Inflammatory macrophage treated with lipopolysaccharide for 4 hours (primary cell): ENCODE results near the gene CA5A.
A peak's percentile ranks its signal among the peaks of the same experiment; 100 is the strongest.
"Not testable (repeated sequence)": the region's sequence is repeated elsewhere in the genome, so short reads cannot be mapped to it uniquely, and the experiment has no call there.

Source experiments
- DNase-seq: peaks from one replicate; pipeline ENCODE4 v3.0.0-alpha.2; 2020

CA5A gene

DNA sequence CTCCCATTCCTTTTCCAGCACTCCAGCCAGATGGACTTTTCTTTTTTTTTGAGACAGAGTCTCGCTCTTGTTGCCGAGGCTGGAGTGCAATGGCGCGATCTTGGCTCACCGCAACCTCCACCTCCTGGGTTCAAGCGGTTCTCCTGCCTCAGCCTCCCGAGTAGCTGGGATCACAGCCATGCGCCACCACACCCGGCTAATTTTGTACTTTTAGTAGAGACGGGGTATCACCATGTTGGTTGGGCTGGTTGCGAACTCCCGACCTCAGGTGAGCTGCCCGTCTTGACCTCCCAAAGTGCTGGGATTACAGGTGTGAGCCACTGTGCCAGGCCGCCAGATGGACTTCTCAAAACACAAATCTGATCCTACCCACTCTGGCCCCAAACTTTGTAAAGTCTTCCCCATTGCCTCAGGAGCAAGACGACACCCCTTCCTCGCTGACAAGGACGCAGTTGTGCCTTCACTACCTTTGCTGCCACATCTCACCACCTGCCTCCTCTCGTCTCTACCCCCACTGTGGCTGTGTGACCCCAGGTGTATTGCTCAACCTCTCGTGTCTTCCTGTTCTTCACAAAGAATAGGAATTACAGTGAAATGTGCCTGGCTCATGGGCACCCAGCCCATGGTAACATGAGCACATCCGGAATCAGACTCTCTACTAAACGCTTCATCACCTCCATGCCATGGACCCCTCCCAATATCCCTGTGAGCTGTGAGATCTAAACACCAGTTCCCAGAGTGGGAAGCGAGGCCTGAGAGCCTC is 11.2 kb upstream of the CA5A start:
- DNase-seq: no peak

DNA sequence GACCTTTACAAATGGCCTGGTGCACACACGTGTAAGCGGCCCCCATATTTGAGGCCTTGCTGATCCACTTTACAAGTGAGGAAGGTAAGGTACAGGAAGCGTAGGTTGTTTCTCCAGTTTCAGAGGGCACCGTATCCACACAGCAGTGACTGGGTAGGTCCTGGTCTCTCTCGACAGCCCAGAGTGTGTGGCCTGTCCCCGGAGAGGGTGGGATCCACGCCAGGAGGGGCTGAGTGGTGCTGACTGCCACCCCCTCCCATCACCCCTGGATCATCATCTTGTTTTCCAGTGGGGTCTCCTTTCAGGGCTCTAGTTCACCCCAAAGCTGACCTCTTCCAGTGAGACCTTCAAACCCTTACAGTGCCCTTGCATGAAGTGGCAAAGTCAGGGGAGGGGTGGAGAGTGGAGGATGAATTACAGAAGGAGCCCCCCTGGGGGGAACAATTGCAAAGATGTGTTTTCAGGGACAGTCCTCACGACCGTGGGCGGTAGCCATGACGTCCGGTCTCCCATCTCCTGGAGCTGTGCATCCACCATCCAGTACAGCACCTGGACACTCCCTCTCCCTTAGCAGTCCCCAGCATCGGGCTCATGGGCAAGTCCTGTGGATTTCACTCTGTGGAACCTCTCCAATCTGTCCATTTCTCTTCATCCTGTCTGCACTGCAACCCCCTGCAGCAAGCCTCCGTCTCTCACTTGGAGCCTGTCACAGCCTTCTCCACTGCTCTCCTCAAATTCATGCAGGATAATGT is 10.4 kb upstream of the CA5A start:
- DNase-seq: no peak

DNA sequence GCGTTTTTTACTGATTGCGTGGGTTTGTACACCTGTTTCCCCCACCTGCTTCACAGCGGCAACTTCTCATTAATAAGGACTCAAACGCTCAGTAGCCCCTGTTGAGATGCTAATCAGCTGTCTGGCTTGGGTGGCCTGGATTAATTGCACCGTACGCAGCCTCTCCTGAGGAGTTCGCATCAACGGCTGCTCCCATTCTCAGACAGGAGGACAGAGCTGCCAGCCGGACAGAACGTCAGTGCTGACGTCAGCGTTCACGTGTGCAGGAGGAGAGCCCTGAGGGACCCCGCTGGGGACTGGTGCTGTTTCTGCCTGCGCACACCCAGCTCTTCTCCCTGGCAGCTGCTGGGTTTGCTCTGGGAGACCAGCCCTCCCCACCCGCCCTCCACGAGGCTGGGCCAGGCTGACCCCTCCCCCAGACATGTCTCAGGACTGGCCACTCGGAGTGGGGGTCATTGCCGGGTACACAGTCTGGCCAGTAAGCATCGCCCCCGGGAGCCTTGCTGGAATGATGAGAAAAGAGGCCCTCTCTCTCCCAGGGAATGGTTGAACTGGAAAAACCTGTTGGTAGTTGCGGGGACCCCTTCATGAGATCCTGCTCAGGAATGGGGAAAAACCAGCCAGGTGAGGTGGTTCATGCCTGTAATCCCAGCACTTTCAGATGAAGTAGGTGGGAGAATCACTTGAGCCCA is 9.2 kb upstream of the CA5A start:
- DNase-seq: no peak

DNA sequence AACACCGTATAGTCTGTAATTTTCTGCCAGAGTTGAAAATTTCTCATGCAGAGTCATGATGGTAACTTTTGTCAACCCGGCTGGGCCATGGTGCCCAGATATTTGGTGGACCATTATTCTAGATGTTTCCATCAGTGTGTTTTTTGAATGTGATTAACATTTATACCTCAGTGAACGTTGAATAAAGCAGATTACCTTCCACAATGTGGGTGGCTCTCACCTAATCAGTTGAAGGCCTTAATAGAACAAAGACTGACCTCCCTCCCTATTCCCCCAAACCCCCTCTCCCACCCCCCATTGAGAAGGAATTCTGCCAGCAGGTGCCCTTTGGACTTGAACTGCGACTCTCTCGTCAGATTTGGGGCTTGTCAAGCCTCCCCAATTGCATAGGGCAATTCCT is 6.4 kb upstream of the CA5A start:
- no peak for DNase-seq

DNA sequence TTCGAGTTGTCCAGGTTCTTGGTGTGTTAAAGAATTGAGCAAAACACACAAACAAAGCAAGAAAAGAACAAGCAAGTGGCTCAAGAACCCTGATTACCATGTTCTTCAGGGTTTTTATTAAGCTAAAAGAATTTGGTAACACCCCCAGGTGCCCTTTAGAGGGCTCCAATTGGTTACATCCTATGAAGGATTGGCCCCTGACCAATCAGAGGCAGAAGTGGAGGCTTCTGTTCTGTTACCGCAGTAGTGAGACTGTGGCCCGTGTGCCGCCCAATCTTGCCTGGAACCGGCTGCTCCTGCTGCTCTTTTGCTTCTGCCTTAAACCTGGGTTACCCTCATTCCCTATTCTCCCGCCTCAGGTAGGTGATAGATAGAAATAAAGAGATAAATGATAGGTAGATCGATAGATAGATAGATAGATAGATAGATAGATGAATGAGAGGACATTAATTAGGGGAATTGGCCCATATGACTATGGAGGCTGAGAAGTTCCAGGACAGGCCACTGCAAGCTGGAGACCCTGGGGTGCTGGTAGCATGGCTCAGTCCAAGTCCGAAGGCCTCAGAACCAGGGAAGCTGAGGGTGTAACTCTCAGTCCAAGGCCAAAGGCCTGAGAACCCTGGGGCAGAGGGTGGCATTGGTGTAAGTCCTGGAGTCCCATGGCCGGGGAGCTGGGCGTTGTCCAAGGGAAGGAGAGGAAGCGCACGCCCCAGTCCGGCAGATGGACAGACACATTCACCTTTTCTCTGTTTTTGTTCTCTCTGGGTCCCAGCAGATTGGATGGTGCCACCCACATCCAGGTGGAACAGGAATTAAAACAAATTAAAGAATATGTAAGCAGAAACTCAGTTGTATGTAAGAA is 3.5 kb upstream of the CA5A start:
- DNase-seq: no peak

DNA sequence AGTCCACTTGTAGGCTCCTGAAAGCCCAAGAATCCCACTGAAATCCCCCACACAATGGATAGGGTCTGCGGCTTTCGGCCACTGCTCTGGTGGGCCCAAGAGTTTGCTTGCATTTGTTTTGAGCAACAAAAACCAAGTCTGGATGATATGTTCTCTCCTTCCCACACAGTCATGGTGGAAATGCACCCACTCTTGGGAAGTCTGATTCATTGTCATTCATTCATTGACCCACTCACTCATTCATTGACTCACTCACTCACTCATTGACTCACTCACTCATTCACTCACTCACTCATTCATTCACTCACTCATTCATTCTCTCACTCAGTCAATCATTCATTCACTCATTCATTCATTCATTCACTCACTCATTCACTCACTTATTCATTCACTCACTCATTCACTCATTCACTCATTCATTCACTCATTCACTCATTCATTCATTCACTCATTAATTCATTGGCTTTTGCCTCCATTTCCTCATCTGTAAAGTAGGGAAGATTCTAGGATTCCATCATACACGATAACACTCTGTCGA is 2.2 kb upstream of the CA5A start:
- DNase-seq: peak; percentile 27

DNA sequence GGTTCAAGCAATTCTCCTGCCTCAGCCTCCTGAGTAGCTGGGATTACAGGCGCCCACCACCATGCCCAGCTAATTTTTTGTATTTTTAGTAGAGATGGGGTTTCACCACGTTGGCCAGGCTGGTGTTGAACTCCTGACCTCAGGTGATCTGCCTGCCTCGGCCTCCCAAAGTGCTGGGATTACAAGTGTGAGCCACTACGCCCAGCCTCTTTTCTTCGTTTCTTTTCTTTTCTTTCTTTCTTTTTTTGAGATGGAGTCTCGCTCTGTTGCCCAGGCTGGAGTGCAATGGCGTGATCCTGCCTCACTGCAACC is 858 bp upstream of the CA5A start:
- DNase-seq: not testable (repeated sequence)

DNA sequence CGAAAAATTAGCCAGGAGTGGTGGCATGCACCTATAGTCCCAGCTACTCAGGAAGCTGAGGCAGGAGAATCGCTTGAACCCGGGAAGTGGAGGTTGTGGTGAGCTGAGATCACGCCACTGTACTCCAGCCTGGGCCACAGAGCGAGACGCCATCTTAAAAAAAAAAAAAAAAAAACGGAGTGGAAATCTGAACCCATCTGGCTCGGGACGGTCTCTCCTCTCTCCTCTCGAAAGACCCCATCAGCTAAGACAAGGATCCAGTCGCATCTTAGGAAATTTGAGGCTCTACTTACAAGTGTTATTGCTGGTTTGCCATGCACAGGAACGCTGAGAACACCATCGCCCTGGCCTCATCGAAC is 334 bp downstream of the CA5A start:
- DNase-seq: not testable (repeated sequence)

DNA sequence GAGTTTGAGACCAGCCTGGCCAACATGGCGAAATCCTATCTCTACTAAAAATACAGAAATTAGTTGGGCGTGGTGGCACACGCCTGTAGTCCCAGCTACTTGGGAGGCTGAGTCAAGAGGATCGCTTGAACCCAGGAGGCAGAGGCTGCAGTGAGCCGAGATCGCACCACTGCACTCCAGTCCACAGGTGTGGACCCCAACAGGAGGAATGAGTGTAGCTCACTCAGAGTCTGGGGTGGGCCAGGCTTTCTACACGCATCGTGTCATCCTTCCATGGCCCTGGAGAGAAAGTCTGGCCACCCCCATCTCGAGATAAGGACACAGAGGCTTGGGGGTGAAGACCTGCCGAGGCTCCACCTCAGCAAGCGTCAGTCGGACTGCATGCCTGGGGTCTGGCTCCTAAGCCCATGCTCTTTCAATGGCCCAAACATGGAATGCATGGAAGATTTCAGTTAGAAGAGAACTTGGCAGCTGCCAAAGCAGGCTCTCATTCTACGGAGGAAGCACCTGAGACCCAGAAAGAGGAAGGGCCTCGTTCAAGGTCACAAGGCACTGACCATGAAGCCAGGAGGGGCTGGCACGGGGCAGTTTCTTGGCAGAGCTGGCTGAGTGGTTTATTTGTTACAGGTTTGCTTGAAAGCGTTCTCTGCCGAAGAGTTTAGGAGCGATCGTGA is 1.4 kb downstream of the CA5A start:
- not testable (repeated sequence) for DNase-seq

DNA sequence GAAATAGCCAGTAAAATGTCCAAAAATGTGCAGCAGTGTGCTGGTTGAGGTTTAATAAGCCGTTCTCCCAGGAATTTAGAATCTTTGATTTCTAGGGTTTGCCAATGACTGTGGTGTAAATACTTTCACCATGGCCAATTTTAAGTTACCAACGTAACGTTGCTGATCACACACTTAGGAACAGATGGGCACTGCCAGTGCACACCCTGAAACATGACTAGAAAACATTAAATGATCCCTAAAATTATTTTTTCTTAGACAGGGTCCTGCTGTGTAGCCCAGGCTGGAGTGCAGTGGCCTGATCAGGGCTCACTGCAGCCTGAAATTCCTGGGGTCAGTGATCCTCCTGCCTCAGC is 3.2 kb downstream of the CA5A start:
- DNase-seq: no peak

DNA sequence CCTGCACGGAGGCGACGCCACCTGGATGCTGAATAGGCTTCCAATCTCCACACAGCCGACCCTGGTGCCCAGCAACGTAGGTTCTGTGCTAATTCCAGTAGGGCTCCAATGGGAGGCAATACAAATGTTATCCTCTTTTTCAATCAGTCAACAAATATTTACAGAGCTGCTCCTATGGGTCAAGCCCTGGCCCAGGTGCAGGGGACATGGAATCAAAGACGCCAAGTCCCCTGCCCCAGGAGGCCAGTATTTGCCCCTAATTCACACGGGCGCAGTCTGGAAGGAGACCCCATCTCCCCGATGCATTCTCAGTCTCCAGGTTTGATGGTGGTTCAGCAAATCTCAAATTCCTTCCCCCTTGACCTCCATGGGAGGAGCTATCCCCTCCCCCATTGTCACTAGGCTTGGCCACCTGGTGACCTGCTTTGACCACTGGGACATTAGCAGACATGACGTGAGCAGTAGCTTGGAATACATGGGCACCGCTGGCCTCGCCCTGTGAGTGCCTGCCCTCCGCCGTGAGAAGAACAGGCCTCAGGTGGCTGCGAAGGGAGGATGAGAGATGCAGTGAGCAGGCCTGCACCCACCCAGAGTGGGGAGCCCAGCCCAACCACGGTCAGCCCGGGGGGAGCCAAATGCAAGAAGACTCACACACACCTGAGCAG is 3.7 kb downstream of the CA5A start:
- not testable (repeated sequence) for DNase-seq

DNA sequence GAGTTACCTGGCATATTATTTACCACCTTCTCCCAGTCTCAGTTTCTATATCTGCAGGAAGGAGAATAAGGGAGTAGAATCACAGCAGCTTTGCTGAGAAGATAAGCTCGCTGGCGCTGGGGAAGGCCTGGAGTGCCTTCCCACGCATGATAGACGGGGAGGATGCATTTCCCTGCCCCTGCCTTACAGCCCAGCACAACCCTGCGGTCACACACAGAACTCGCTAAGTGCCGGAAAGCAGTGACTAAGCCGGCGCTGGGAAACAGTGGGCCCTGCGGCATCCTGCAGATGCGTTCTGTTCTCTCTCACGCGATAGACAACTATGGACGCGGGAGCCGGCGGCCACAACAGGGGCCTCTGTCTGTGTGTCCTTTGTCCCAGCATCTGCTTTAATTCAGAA is 4.8 kb downstream of the CA5A start:
- DNase-seq: no peak

DNA sequence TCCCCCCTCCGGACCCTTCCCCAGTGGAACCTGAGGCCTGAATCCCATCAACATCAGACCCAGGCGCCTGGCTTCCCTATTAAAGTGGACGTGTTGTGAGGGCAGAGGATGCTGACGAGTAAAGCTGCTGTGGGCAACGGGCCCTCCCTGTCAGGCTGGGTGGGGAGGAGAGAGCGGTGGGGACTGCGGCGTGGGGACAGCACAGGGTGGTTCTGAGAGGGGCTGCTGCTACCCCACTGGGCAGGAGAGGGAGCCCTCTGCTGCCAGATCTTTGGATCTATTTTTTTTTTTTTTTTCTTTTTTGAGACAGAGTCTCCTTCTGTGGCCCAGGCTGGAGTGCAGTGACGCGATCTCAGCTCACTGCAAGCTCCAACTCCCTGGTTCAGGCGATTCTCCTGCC is 5.9 kb downstream of the CA5A start:
- DNase-seq: no peak

DNA sequence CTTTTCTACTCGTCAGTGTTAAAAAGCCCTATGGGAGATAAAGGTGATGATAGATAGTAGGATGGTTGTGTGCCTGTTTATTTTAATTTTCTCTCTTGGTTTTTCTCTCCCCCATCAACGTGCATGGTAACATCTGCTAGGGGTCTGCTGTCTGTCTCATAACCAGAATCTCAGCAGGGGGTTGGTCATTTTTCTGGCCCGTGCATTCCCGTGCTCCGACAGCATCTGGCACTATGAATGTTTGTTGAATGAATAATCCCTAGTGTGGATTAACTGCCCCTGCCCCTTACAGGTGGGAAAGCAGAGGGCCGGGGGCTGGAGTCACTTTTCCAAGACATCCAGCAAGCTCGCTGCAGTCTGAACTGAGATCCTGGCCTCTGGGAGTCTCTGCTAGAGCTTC is 6.3 kb downstream of the CA5A start:
- DNase-seq: no peak

DNA sequence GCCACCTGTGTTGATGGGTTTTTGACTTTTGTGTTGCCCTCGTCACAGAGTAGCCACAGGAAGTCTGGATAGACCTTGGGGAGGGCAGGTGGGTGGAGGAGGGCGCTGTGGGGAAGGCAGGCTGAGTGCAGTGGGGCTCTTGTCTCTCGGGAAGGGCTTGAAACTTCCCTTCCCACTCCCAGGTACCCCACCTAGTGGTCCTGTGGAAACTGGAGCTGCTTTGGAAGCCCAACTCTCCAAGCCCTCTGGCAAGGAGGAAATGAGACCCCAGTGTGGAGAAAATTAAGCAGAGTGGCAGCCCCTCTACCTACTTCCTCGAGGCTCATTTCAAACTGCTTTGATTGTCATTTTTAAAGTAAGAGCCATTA is 9.2 kb downstream of the CA5A start:
- no peak for DNase-seq

DNA sequence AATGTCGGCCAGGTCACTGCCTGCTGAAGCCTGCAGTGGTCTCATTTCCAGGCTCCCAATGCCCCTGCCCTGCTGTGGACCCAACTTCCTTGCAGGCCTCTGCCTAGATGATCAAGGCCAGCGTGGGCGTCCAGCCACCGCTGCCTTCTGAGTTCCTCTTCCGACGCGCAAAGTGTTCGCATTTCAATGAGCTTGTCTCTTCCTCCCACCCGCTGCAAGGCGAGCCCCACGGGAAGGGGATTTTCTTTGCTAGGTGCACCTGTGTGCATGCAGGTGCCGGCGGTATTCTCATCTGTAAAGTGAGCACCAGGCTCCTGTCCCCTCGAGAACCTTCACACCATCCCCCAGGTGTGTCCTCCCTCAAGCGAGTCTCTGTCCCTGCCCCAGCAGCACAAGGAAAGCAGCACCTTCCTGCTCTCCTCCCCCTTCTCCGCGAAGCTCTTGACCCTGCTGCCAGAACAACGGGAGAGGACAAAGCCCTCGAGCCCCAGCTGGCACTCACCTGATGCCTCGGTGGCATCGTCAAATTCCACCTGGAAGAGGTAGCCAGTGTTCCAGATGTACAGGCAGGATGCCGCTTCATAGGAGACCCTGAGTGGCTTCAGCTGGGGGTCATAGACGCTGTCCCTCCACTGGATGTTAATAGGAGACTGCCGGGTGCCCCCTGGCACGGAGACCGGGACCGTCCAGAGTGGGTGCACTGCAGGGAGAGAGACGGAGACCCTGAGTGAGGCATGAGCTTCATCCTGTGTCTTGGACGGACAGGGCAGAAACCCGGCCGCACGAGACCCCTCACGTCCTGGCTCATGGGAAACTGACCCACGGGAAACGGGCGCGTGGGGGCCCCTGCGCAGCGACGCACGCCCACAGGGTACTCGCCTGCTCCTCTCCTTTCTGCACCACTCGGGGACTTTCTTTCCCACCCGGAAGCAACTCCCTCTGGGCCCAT is 9.8 kb downstream of the CA5A start:
- peak; percentile 91 for DNase-seq

DNA sequence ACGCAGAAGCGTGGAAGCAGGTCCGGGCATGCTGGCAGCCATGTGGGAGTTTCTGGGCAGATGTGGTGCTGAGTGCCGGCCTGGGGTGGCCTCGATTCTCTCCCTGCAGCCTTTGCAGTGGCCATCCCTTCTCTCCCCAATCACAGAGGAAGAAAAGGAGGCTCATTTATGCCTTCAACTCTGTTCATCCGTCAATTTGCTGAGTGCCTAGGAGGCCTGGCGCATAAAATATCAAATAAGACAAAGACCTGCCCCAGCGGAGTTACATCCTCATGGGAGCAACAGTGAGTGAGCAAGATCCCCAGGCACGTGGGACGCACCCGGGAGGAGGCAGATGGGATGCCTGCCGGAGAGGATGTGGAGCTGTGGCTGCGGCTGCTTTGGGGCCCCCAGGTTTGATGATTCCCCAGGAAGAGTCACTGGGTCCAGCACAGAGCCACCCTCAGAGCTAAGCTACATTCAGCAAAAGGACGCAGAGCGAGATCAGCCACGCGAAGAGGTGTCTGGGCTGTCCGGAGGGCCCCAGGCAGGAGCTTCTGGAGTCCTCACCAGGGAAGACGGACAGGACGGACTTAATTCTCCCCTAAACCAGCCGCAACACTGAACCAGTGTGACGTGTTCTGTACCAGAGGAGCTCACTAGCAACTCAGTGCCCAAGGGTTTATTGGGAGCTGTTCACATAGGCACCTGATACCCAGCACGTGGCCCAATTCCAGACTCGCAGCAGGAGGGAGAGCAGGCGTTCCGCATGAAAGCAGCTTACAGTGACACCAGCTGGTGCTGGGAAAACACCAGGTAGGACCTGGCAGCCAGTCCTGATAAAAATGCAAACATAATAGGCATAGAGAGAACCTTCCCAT is 11.3 kb downstream of the CA5A start:
- DNase-seq: no peak

DNA sequence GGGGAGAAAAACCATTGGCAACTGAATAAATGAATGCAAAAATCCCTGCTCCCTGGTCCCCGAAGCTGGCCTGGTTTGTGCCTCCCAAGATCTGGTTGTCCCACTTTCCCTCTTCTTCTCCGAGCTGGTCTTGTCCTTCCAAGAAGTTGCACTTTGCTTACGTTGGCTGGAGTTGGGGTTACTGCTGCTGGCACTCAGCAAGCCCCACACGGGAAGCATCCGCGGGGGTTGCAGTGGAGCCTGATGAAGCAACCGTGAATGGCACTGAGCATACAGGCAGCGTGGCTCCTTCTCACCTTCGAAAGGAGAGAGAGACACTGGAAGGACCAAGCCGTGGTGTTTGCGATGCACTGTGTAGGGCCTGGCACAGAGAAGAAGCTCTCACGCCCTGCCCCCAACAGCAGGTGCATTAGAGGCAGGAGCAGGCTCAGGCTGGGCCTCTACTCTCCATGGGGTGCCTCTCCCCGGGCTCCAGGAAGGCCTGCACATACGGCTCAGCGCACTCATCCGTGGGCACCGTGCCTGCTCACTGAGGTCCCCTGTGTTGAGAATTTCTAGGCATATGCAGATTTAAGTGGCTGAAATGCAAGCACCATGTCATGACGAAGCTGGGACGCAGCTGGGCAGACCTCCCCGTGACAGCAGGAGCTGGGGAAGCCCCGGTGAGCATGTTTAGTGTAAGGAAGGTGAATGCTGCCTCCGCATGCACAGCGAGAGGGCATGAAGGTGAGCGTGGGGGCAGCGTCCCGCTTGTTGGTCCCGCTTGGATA is 12.1 kb downstream of the CA5A start:
- DNase-seq: no peak
